Peyer's patch (tissue), 4 donors: ENCODE results near the gene GRK2. TPM values are rescaled to one million over a fixed set of nuclear protein-coding genes. Genes with fewer than 3 reads are reported as not detected.

Experiments used
- DNase-seq, 3 donors: peaks; one replicate each; pipeline ENCODE4 v3.0.0-alpha.2; 2017 to 2019
- H3K27ac ChIP-seq, 4 donors: fragments of 200-600 bp; sonication (generic); one replicate each; pipeline ENCODE4 v1.5.1; 2016 to 2019
- H3K27me3 ChIP-seq, 2 donors: fragments of 200-600 bp; sonication (generic); one replicate each; pipeline ENCODE4 v1.5.1; 2019
- H3K36me3 ChIP-seq, 3 donors: fragments of 200-600 bp; sonication (generic); one replicate each; pipeline ENCODE4 v1.5.1; 2016 to 2019
- H3K4me1 ChIP-seq, 4 donors: fragments of 200-600 bp; sonication (generic); one replicate each; pipeline ENCODE4 v1.5.1; 2016 to 2019
- H3K4me3 ChIP-seq, 4 donors: fragments of 200-600 bp; sonication (generic); 1 replicate in 3 of 4; 2 replicates in 1 of 4; pipeline ENCODE4 v1.5.1; 2016 to 2019; ENCODE audit warnings: mild to moderate bottlenecking in 1 of 4
- H3K9me3 ChIP-seq, 4 donors: fragments of 200-600 bp; sonication (generic); one replicate each; pipeline ENCODE4 v1.5.1; 2016 to 2019; ENCODE audit warnings: mild to moderate bottlenecking in 1 of 4
- POLR2A ChIP-seq, 2 donors: fragments of 450-650 bp; IDR thresholded peaks; one replicate each; pipeline ENCODE4 v1.5.1; 2017; ENCODE audit warnings: antibody characterized with exemption in 2 of 2, mild to moderate bottlenecking in 2 of 2, moderate library complexity in 2 of 2
- total RNA-seq, 4 donors: library from RNA; depleted of rRNA; stranded (reverse); fragments of >200 nt; gene quantifications; one replicate each; pipeline ENCODE4 v1.1.0, GENCODE V29; 2016
- TF ChIP-seq, protein P1 (sequence below), 6 experiments: fragments of 450-650 bp in 4 of 6; fragments of 200-600 bp in 2 of 6; sonication (generic) in 1 of 6; IDR thresholded peaks; one replicate each; pipeline ENCODE4 v1.5.1; 2017 to 2019; ENCODE audit warnings: antibody characterized with exemption in 6 of 6, mild to moderate bottlenecking in 3 of 6, moderate library complexity in 1 of 6

Gene GRK2
- total RNA-seq, 4 donors from 2014 or later: 103 to 276 (median 163) TPM

DNA sequence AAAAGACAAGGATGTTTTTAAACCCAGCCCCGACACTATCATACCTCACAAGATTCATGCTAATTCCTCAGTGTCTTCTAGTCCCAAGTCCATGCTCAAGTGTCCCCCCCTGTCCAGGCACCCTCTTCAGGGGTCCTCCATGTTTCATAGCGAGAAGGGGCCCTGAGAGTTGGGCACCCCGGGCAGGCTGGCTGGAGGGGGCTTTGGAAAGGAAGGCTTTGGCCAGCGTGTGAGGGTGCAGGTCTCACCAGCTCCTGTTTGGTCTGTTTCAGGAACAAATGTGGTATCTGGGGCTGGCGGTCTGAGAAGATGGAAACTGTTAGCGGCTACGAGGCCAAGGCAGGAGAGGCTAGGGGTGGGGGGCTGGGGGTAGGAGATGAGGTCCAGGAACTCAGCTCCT is 32.5 kb downstream of the GRK2 start:
- Histone ChIP-seq H3K4me3 (no peak overlapping the region), H3K36me3 (peaks cover 0 to 42% (median 0%) of the 10 kb centered on the region in 3 donors), H3K27me3 (no peaks in the 10 kb centered on the region), H3K27ac (no peak overlapping the region), H3K4me1 (peaks cover 0 to 15% (median 4%) of the 10 kb centered on the region in 4 donors), H3K9me3 (peaks cover 0 to 9% (median 4%) of the 10 kb centered on the region in 4 donors)
- TF ChIP-seq POLR2A (IDR thresholded peaks at IDR 0.05): no peak
- TF ChIP-seq, protein P1, sequence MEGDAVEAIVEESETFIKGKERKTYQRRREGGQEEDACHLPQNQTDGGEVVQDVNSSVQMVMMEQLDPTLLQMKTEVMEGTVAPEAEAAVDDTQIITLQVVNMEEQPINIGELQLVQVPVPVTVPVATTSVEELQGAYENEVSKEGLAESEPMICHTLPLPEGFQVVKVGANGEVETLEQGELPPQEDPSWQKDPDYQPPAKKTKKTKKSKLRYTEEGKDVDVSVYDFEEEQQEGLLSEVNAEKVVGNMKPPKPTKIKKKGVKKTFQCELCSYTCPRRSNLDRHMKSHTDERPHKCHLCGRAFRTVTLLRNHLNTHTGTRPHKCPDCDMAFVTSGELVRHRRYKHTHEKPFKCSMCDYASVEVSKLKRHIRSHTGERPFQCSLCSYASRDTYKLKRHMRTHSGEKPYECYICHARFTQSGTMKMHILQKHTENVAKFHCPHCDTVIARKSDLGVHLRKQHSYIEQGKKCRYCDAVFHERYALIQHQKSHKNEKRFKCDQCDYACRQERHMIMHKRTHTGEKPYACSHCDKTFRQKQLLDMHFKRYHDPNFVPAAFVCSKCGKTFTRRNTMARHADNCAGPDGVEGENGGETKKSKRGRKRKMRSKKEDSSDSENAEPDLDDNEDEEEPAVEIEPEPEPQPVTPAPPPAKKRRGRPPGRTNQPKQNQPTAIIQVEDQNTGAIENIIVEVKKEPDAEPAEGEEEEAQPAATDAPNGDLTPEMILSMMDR (IDR thresholded peaks at IDR 0.05): no peak
- DNase-seq: peak in 1 of 3 donors; percentile 29

DNA sequence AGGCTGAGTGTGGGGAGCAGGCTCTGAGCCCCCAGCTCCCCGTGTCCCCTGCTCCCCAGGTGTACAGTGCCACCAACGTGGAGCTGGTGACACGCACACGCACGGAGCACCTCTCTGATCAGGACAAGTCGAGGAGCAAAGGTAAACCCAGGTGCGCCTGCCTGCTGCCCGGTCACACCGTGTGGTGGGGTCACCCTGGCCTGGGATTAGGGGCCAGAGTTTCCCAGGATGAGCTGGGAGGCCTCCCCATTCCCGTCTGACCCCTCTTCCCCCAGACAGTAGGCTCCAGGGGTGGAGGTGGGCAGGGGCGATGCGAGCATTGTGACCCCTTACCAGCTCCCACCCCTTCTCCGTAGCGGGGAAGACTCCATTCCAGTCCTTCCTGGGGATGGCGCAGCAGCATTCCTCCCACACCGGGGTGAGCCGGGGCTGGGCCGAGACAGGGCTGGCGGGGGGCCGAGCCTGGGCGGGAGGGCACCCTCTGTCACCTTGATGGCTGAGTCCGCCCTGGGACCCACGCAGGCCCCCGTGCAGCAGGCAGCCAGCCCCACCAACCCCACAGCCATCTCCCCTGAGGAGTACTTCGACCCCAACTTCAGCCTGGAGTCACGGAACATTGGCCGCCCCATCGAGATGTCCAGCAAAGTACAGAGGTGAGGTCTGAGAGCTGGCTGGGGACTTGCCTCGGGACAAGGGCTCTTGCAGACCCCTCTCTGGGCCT is 33.4 kb downstream of the GRK2 start:
- no peaks in the 10 kb centered on the region for H3K27me3 ChIP-seq
- H3K4me3 ChIP-seq: no peak overlapping the region
- H3K9me3 ChIP-seq: peaks cover 0 to 9% (median 4%) of the 10 kb centered on the region in 4 donors
- H3K27ac ChIP-seq: no peak overlapping the region
- H3K36me3 ChIP-seq: peaks cover 0 to 42% (median 0%) of the 10 kb centered on the region in 3 donors
- H3K4me1 ChIP-seq: peaks cover 0 to 22% (median 4%) of the 10 kb centered on the region in 4 donors
- TF ChIP-seq, protein P1 (IDR thresholded peaks at IDR 0.05): no peak
- no peak for TF ChIP-seq POLR2A (IDR thresholded peaks at IDR 0.05)
- peak in 1 of 3 donors; percentile 40 for DNase-seq

DNA sequence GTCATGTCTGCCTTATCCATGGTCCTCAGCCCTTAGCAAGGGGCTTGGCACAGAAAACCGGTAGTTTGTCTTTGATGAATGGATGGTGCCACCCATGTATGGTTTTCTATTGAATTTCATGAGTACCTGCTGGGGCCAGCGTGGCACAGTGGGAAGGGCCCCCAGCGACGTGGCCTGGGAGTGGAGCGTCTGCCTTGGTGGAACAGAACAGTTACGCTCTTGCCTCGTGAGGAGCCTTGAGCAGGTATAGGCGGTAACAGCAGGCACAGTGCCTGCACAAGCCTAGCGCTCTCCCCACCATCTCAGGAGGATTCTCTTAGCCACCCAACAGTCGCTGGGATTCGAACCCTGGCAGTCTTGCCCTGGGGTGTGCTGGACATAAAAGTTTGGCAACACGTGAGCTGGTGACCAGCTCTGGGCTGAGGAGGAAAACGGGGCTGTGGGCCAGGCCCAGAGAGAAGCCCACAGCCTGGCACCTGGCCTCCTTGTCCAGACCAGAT is 34.0 kb downstream of the GRK2 start:
- TF ChIP-seq, protein P1 (IDR thresholded peaks at IDR 0.05): no peak
- TF ChIP-seq POLR2A (IDR thresholded peaks at IDR 0.05): no peak
- Histone ChIP-seq H3K9me3 (peaks cover 0 to 9% (median 3%) of the 10 kb centered on the region in 4 donors), H3K4me1 (peaks cover 0 to 27% (median 4%) of the 10 kb centered on the region in 4 donors), H3K36me3 (peaks cover 0 to 40% (median 0%) of the 10 kb centered on the region in 3 donors), H3K27ac (no peak overlapping the region), H3K4me3 (no peak overlapping the region), H3K27me3 (no peaks in the 10 kb centered on the region)
- DNase-seq: peak in 2 of 3 donors; percentile 24 to 41

DNA sequence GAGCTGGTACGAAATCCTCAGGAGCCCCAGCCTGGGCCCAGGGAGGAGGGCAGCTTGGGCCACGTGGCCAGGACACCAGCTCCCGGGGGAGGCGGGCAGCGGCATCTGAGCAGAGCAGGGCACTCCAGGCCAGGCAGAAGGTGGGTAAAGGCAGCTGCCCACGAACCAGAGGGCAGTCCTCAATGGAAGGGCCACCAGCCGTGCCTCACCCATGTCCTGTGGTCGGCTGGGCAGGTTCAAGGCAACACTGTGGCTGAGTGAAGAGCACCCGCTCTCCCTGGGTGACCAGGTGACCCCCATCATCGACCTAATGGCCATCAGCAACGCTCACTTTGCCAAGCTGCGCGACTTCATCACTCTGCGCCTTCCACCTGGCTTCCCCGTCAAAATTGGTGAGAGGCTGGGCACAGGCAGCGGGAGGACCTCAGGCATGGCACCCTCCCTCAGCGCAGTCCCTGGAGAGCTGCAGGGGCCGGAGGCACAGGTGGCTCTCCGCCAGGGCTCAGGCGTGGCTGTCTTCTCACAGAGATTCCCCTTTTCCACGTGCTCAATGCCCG is 34.6 kb downstream of the GRK2 start:
- Histone ChIP-seq H3K27ac (no peak overlapping the region), H3K36me3 (peaks cover 0 to 34% (median 0%) of the 10 kb centered on the region in 3 donors), H3K9me3 (peaks cover 0 to 3% (median under 1%) of the 10 kb centered on the region in 4 donors), H3K4me3 (no peak overlapping the region), H3K4me1 (peaks cover 0 to 29% (median 4%) of the 10 kb centered on the region in 4 donors), H3K27me3 (no peaks in the 10 kb centered on the region)
- peak in 2 of 3 donors; percentile 40 to 45 for DNase-seq
- TF ChIP-seq, protein P1 (IDR thresholded peaks at IDR 0.05): no peak
- no peak for TF ChIP-seq POLR2A (IDR thresholded peaks at IDR 0.05)

DNA sequence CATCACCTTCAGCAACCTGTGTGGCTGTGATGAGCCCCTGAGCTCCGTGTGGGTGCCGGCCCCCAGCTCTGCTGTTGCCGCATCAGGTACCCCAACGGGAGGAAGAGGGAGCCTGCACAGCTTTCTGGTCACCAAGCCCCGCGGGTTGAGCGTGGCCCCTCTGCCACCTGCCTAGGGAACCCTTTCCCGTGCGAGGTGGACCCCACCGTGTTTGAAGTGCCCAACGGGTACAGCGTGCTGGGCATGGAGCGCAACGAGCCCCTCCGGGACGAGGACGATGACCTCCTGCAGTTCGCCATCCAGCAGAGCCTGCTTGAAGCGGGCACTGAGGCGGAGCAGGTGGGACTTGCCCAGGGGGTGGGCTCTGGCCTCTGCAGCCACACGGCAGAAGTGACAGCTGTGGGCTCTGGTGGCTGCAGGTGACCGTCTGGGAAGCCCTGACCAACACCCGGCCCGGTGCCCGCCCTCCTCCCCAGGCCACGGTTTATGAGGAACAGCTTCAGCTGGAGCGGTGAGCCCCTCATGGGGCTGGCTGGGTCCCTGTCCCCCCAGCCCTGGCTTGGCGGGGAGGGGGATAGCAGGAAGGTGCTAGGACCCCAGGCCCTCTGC is 35.1 kb downstream of the GRK2 start:
- H3K27ac ChIP-seq: peak overlapping the region in 1 of 4 donors; percentile 90
- H3K27me3 ChIP-seq: no peaks in the 10 kb centered on the region
- DNase-seq: peak in 1 of 3 donors; percentile 43
- no peaks in the 10 kb centered on the region for H3K9me3 ChIP-seq
- peaks cover 0 to 36% (median 0%) of the 10 kb centered on the region in 3 donors for H3K36me3 ChIP-seq
- H3K4me1 ChIP-seq: peaks cover 0 to 29% (median 4%) of the 10 kb centered on the region in 4 donors
- H3K4me3 ChIP-seq: peak overlapping the region in 1 of 4 donors; percentile 91
- TF ChIP-seq POLR2A (IDR thresholded peaks at IDR 0.05): no peak
- TF ChIP-seq, protein P1 (IDR thresholded peaks at IDR 0.05): no peak
